ENCODE data around the gene UBL4B. TPM values are rescaled to one million over a fixed set of nuclear protein-coding genes. Genes with fewer than 3 reads are reported as not detected.

UBL4B gene
- total and polyA plus RNA-seq, 3 donors from 2014 or later, result 34.1 to 105 (median 95.5) TPM

DNA sequence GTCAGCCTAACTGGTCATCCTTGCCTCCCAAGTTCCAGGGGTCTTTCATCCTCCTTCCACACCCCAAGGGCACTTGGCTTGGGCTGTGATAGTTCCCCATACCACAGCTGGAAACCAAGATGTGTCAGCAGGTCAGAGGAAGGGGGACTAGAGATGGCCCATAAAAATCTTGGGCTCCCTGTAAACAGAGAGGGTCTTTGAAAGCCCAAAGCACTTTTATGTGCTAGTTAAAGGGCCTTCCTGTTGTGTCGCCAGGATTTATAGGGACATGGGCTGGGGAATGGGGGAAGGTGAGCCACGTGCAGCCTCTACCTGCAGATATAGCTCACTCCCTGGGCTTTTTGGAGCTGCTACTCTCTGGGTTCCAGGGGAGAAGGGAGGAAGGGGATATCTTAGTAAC, 11.9 kb upstream of the UBL4B start:
- H3K27me3 ChIP-seq, result no peaks in the 10 kb centered on the region
- intact Hi-C loops (cut with DNase I; ENCODE audit: low total_unique reads), result no loop called here
- TF ChIP-seq POLR2A (IDR thresholded peaks at IDR 0.05), result no peak
- TF ChIP-seq, protein P1, sequence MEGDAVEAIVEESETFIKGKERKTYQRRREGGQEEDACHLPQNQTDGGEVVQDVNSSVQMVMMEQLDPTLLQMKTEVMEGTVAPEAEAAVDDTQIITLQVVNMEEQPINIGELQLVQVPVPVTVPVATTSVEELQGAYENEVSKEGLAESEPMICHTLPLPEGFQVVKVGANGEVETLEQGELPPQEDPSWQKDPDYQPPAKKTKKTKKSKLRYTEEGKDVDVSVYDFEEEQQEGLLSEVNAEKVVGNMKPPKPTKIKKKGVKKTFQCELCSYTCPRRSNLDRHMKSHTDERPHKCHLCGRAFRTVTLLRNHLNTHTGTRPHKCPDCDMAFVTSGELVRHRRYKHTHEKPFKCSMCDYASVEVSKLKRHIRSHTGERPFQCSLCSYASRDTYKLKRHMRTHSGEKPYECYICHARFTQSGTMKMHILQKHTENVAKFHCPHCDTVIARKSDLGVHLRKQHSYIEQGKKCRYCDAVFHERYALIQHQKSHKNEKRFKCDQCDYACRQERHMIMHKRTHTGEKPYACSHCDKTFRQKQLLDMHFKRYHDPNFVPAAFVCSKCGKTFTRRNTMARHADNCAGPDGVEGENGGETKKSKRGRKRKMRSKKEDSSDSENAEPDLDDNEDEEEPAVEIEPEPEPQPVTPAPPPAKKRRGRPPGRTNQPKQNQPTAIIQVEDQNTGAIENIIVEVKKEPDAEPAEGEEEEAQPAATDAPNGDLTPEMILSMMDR (IDR thresholded peaks at IDR 0.05), result no peak
- H3K36me3 ChIP-seq (ENCODE audit: low read depth, missing control alignments), result no peaks in the 10 kb centered on the region
- no peak for DNase-seq
- H3K4me3 ChIP-seq, result no peak overlapping the region
- WGBS, 2 donors, result 80 to 82% methylated on average over 2 of the region's 2 CpGs
- no peak overlapping the region for H3K27ac ChIP-seq
- no peaks in the 10 kb centered on the region for H3K9me3 ChIP-seq
- no peaks in the 10 kb centered on the region for H3K4me1 ChIP-seq

DNA sequence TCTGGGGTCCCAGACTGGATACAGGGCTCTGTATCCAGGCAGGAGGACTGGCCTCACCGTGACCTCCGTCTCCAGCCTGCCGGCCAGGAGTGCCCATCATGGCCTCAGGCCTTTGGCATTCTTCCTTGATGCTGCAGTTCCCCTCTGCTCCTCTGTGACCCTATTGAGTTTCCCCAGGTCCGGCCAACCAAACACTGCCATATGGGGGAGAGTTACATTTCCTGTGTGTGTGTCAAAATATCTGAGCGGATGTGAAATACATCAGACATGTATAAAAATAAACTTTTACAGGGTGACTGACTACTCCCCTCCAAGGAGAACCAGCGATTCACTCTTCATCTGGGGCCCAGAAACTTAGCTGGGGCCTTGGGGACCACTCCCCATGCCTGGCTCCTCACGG, 10.2 kb upstream of the UBL4B start:
- no peaks in the 10 kb centered on the region for H3K4me1 ChIP-seq
- no peak overlapping the region for H3K4me3 ChIP-seq
- no peaks in the 10 kb centered on the region for H3K36me3 ChIP-seq (ENCODE audit: low read depth, missing control alignments)
- no peak for DNase-seq
- 80 to 81% methylated on average over 6 to 7 of the region's 7 CpGs for WGBS, 2 donors
- no peak for TF ChIP-seq POLR2A (IDR thresholded peaks at IDR 0.05)
- TF ChIP-seq, protein P1 (IDR thresholded peaks at IDR 0.05), result no peak
- no peaks in the 10 kb centered on the region for H3K9me3 ChIP-seq
- no peaks in the 10 kb centered on the region for H3K27me3 ChIP-seq
- H3K27ac ChIP-seq, result no peak overlapping the region
- intact Hi-C loops (cut with DNase I; ENCODE audit: low total_unique reads), result no loop called here

DNA sequence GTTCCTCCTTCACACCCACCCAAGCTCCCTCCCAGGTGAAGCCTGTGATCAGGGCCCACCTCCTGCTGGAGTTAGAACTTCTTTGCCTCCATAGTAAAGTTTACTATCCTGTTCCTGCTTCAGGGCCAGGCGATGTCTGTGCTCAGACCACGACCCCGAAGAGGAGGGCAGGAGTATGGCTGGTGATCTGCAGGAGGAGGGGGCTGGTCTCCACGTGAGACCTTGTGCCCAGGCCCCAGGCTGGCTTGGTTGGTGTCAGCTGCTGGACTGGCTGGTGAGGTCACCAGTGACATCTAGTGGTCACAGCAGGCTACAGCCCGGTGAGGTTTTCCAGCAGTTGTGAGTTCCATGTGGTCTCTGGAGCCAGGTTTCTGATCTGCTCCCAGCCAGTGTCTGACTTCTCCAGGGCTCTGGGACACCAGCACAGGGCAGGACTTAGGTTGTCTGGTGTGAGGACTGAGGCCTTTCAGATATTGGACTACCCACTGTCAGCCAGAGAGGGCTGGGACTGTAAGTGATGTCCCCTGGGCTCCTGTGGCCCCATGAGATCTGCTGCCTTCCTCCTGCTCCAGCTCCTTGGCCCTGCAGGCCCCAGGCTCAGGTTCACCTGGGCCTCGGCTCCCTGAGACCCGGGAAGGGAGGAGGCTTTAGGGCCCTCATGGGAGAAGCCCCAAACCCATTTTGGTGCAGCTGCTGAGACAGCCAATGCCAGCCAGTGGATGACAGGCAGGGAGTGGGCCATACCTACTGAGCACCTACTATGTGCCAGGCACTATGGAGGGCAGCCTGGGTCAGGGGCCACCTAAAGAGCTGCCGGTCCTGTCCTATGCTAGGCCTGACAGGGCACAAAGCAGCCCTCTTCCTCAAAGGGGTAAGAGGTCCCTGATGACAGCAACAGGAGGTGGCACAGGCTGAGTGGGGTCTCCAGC, 6.0 kb upstream of the UBL4B start:
- Histone ChIP-seq H3K9me3 (no peaks in the 10 kb centered on the region), H3K27ac (no peak overlapping the region), H3K27me3 (no peaks in the 10 kb centered on the region), H3K4me1 (no peaks in the 10 kb centered on the region), H3K4me3 (no peak overlapping the region), H3K36me3 (ENCODE audit: low read depth, missing control alignments) (no peaks in the 10 kb centered on the region)
- TF ChIP-seq, protein P1 (IDR thresholded peaks at IDR 0.05), result peak; percentile 68 to 88 (median 82)
- TF ChIP-seq POLR2A (IDR thresholded peaks at IDR 0.05), result no peak
- intact Hi-C loops (cut with DNase I; ENCODE audit: low total_unique reads), result loop anchor here (5.0 kb wide), 1 partner anchor 54 kb away; no protein-coding TSS in a partner anchor
- peak; percentile 85 for DNase-seq
- 27 to 38% methylated on average over 6 to 8 of the region's 8 CpGs for WGBS, 2 donors

DNA sequence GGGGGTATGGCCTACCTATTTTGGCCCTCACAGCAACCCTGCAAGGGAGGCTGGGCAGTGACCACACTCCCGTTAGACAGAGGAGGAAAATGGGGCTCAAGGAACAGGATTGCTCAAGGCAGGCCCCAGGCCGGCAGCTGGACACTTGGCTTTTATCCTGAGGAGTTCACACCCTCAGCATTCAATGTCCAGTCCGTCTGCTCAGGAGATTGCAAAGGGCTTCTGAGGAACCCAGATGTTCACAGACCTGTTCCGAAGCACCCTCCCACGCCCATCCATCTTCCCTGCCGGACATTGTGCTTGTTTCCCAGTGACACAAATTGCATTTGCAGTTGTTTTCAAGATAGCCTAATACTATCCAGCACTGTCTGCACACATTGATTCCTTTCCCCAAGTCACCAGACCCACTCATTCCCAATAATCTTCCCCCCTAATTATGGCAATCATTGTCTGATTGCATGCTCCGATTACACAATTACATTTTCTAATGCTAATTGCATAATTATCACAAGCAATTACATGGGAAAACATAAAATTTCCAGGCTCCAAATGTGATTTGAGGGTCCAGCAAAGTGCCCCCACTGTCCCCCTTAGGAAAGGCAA, 4.3 kb upstream of the UBL4B start:
- Histone ChIP-seq H3K36me3 (ENCODE audit: low read depth, missing control alignments) (no peaks in the 10 kb centered on the region), H3K27me3 (no peaks in the 10 kb centered on the region), H3K27ac (no peak overlapping the region), H3K4me3 (no peak overlapping the region), H3K9me3 (no peaks in the 10 kb centered on the region), H3K4me1 (no peaks in the 10 kb centered on the region)
- WGBS, 2 donors, result 57 to 58% methylated on average over 7 of the region's 7 CpGs
- intact Hi-C loops (cut with DNase I; ENCODE audit: low total_unique reads), result loop anchor here (5.0 kb wide), 1 partner anchor 56 kb away; no protein-coding TSS in a partner anchor
- no peak for TF ChIP-seq POLR2A (IDR thresholded peaks at IDR 0.05)
- TF ChIP-seq, protein P1 (IDR thresholded peaks at IDR 0.05), result no peak
- DNase-seq, result no peak
